ENCODE data around the gene AGMAT. TPM values are rescaled to one million over a fixed set of nuclear protein-coding genes. Genes with fewer than 3 reads are reported as not detected.

AGMAT gene
- total RNA-seq, 1 donor from 2014 or later: 0.86 TPM

DNA sequence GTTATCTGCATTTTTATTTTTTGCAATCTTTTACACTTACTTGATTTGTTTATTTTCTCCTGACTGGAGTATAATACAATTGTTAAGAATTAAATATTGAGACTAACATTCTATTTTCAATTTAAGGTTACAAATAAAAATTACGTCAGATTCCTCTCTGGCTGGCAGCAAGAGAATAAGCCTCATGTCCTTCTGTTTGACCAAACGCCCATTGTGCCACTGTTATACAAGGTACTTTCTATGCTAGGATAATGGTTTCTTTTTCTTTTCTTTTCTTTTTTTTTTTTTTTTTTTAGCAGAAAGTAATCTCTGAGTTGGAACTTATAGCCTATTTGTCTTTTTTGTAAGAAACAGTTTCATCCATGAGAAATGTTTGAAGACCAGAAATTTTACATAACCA is 38.2 kb downstream of the AGMAT start:
- TF ChIP-seq EZH2phosphoT487 (IDR thresholded peaks at IDR 0.05): no peak
- TF ChIP-seq, protein P1, sequence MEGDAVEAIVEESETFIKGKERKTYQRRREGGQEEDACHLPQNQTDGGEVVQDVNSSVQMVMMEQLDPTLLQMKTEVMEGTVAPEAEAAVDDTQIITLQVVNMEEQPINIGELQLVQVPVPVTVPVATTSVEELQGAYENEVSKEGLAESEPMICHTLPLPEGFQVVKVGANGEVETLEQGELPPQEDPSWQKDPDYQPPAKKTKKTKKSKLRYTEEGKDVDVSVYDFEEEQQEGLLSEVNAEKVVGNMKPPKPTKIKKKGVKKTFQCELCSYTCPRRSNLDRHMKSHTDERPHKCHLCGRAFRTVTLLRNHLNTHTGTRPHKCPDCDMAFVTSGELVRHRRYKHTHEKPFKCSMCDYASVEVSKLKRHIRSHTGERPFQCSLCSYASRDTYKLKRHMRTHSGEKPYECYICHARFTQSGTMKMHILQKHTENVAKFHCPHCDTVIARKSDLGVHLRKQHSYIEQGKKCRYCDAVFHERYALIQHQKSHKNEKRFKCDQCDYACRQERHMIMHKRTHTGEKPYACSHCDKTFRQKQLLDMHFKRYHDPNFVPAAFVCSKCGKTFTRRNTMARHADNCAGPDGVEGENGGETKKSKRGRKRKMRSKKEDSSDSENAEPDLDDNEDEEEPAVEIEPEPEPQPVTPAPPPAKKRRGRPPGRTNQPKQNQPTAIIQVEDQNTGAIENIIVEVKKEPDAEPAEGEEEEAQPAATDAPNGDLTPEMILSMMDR (IDR thresholded peaks at IDR 0.05): no peak
- no peak for TF ChIP-seq EZH2 (IDR thresholded peaks at IDR 0.05)
- no peak overlapping the region for H3K27ac Mint-ChIP-seq
- no peaks in the 10 kb centered on the region for H3K4me1 Mint-ChIP-seq
- Histone ChIP-seq H2AFZ (replicated peaks) (no peak overlapping the region), H3K79me2 (ENCODE audit: low read depth) (no peaks in the 10 kb centered on the region), H3K27me3 (no peaks in the 10 kb centered on the region), H3K9me3 (ENCODE audit: low read depth) (no peaks in the 10 kb centered on the region), H3K36me3 (peaks cover 9% of the 10 kb centered on the region), H3K9ac (no peak overlapping the region), H3K27ac (no peak overlapping the region), H4K20me1 (ENCODE audit: low read depth) (peaks cover 6% of the 10 kb centered on the region), H3K4me2 (no peak overlapping the region), H3K4me3 (no peak overlapping the region), H3K4me1 (no peaks in the 10 kb centered on the region), H3F3A (ENCODE audit: low read depth) (peaks cover 4% of the 10 kb centered on the region)
- H3K4me3 Mint-ChIP-seq: no peak overlapping the region
- no peaks in the 10 kb centered on the region for H3K9me3 Mint-ChIP-seq
- no peaks in the 10 kb centered on the region for H3K27me3 Mint-ChIP-seq (ENCODE audit: insufficient read depth, low read depth)
- peaks cover 25% of the 10 kb centered on the region for H3K36me3 Mint-ChIP-seq
- no peak for DNase-seq (ENCODE audit: low spot score)

DNA sequence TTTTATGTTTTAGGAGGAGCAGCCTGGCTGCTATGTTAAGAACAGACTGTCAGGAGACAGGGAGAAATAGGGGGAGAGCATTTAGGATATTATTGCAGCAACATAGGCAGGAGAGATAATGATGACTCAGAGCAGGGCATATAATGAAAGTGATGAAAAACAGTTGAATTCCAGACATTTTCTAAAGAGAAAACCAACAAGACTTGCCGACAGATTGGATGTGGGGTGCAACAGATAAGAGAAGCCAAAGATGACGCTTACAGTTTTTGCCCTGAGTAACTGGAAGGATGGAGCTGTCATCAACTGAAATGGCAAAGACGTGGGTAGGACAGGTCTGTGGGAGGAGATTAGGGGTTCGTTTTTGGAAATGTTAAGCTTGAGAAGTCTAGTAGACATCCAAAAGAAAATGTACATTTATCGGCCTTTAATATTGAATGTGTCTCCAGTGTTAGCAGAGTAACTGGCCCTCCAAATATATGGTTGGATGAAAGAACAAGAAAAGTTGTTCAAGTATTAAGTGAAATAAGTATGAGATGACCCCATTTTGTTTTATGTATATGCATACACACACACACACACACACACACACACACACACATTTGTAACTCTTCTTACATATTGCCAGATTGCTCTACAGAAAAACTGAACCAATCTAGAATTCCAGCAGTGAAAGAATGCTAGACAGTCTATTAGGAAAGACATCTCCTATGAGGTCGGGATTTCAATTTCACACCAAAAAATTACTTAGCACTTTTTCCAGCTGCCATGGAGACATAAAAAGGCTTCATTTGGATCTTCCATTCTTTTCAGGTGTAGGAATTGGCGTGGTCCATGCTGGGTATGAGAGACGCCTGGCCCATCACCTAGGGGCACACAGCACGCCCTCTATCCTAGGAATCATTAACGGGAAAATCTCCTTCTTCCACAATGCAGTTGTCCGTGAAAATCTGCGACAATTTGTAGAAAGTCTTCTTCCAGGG is 41.0 kb downstream of the AGMAT start:
- H3K9ac ChIP-seq: no peak overlapping the region
- peaks cover 7% of the 10 kb centered on the region for H3K36me3 ChIP-seq
- H3K4me2 ChIP-seq: no peak overlapping the region
- no peak overlapping the region for H2AFZ ChIP-seq (replicated peaks)
- H3F3A ChIP-seq (ENCODE audit: low read depth): peaks cover 4% of the 10 kb centered on the region
- H3K36me3 Mint-ChIP-seq: peaks cover 17% of the 10 kb centered on the region
- peaks cover 6% of the 10 kb centered on the region for H4K20me1 ChIP-seq (ENCODE audit: low read depth)
- no peaks in the 10 kb centered on the region for H3K27me3 Mint-ChIP-seq (ENCODE audit: insufficient read depth, low read depth)
- DNase-seq (ENCODE audit: low spot score): no peak
- no peaks in the 10 kb centered on the region for H3K4me1 ChIP-seq
- no peaks in the 10 kb centered on the region for H3K79me2 ChIP-seq (ENCODE audit: low read depth)
- no peaks in the 10 kb centered on the region for H3K27me3 ChIP-seq
- no peak overlapping the region for H3K4me3 ChIP-seq
- H3K9me3 Mint-ChIP-seq: no peaks in the 10 kb centered on the region
- no peak overlapping the region for H3K4me3 Mint-ChIP-seq
- H3K4me1 Mint-ChIP-seq: no peaks in the 10 kb centered on the region
- H3K27ac ChIP-seq: no peak overlapping the region
- H3K9me3 ChIP-seq (ENCODE audit: low read depth): no peaks in the 10 kb centered on the region
- H3K27ac Mint-ChIP-seq: no peak overlapping the region
- TF ChIP-seq, protein P1 (IDR thresholded peaks at IDR 0.05): no peak
- TF ChIP-seq EZH2phosphoT487 (IDR thresholded peaks at IDR 0.05) (no peak), EZH2 (IDR thresholded peaks at IDR 0.05) (no peak)

DNA sequence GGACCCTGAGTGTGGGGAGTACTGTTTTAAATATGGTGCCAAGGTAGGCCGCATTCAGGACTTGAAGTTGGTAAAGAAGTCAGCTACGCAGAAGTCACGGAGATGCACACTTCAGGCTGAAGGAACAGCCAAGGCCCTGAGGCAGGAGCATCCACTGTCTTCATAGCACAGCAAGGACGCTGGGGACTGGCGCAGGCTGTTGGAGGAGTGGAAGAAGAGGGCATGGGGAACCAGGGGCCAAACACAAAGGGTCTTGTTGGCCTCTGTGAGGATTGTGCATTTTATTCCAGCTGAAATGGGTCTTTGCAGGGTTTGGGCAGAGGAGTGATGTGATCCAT is 41.6 kb downstream of the AGMAT start:
- Mint-ChIP-seq H3K27me3 (ENCODE audit: insufficient read depth, low read depth) (no peaks in the 10 kb centered on the region), H3K36me3 (peaks cover 18% of the 10 kb centered on the region), H3K4me3 (no peak overlapping the region), H3K27ac (no peak overlapping the region), H3K9me3 (no peaks in the 10 kb centered on the region), H3K4me1 (no peaks in the 10 kb centered on the region)
- Histone ChIP-seq H3K9me3 (ENCODE audit: low read depth) (no peaks in the 10 kb centered on the region), H3K4me3 (no peak overlapping the region), H3K4me1 (no peaks in the 10 kb centered on the region), H4K20me1 (ENCODE audit: low read depth) (peaks cover 6% of the 10 kb centered on the region), H3K4me2 (no peak overlapping the region), H3K79me2 (ENCODE audit: low read depth) (no peaks in the 10 kb centered on the region), H2AFZ (replicated peaks) (no peak overlapping the region), H3K27ac (no peak overlapping the region), H3F3A (ENCODE audit: low read depth) (peaks cover 4% of the 10 kb centered on the region), H3K36me3 (peaks cover 2% of the 10 kb centered on the region), H3K9ac (no peak overlapping the region), H3K27me3 (no peaks in the 10 kb centered on the region)
- no peak for DNase-seq (ENCODE audit: low spot score)
- TF ChIP-seq, protein P1 (IDR thresholded peaks at IDR 0.05): no peak
- TF ChIP-seq EZH2 (IDR thresholded peaks at IDR 0.05): no peak
- no peak for TF ChIP-seq EZH2phosphoT487 (IDR thresholded peaks at IDR 0.05)

Data from neural progenitor cell (in vitro differentiated cells).